Measurements from ENCODE around the gene DRD4. TPM values are rescaled to one million over a fixed set of nuclear protein-coding genes. Genes with fewer than 3 reads are reported as not detected.

Gene DRD4
- total and polyA plus RNA-seq, 9 of the 15 experiments (the other 6 are each of a cell fraction or from before 2014, with no cell fraction given) = 0.04 to 0.95 (median 0.21) TPM; not detected in 5

GRCh38 chr11:613369-613968, 23.6 kb upstream of the DRD4 start (continued):
- TF ChIP-seq POLR2G (IDR thresholded peaks at IDR 0.05; ENCODE audit: low read depth, low read length) = peak; percentile 48
- TF ChIP-seq ZNF778 (CRISPR knock-in tag; IDR thresholded peaks at IDR 0.05) = no peak

- Histone ChIP-seq H3K27ac (ENCODE audit: extremely low read depth, low read depth, low read length) (peak overlapping the region; percentile 30; the same call in 1 of the 3 replicates), H3K9ac (ENCODE audit: insufficient read depth in 1 of 2, low read depth in 2 of 2, low read length in 2 of 2) (peak overlapping the region in 1 of 2 experiments; percentile 35; a peak in 1 of 4 replicates), H3K9me1 (ENCODE audit: control insufficient read depth, insufficient read depth, low read length) (peaks cover 6% of the 10 kb centered on the region), H3K4me2 (ENCODE audit: insufficient read depth, low read length) (no peak overlapping the region), H4K20me1 (replicated peaks; ENCODE audit: control insufficient read depth, insufficient read depth, low read length) (peaks cover 13% of the 10 kb centered on the region), H3K4me1 (replicated peaks in 1 of 2; ENCODE audit: control insufficient read depth in 2 of 2, insufficient read depth in 2 of 2, low read length in 2 of 2) (peaks cover 8 to 82% of the 10 kb centered on the region in 2 experiments), H3K4me3 (no peak overlapping the region), H3K36me3 (ENCODE audit: control insufficient read depth, insufficient read depth, low read length) (peaks cover 83% of the 10 kb centered on the region; the same call in 2 of the 3 replicates), H3K79me2 (ENCODE audit: control insufficient read depth, insufficient read depth, low read length) (peaks cover 9% of the 10 kb centered on the region; the same call in 1 of the 3 replicates), H2AFZ (ENCODE audit: low read depth, low read length) (no peak overlapping the region), H3K27me3 (ENCODE audit: control insufficient read depth in 2 of 2, insufficient read depth in 2 of 2, low read length in 2 of 2) (no peaks in the 10 kb centered on the region), H3K9me3 (replicated peaks; ENCODE audit: control insufficient read depth, insufficient read depth, low read depth, low read length) (no peaks in the 10 kb centered on the region)
- CTCF ChIA-PET (ENCODE audit: low intra/inter-chr PET ratio) = no interaction called here
- DNase-seq (ENCODE audit: extremely low read depth in 1 of 4, low spot score in 3 of 4) = no peak
- intact Hi-C loops (cut with micrococcal nuclease) = loop anchor here (10.0 kb wide), 1 partner anchor 59 kb away; no protein-coding TSS in a partner anchor
- BruUV-seq (replicated peaks) = no TSS peak
- POLR2A ChIA-PET = interaction anchor here (0.6 to 1.6 kb wide), 4 partner anchors 9 to 135 kb away, joined by 3 to 5 read pairs (median 3); no protein-coding TSS in a partner anchor
- TF ChIP-seq ZNF644 (tag; IDR thresholded peaks at IDR 0.05; ENCODE audit: low read depth) (no peak), POLR2AphosphoS5 (IDR thresholded peaks at IDR 0.05; ENCODE audit: control insufficient read depth, insufficient read depth, low read depth, low read length) (0 out of 2 replicates have a peak, but pooled peaks have one; percentile 9), POLR2G (IDR thresholded peaks at IDR 0.05; ENCODE audit: low read depth, low read length) (peak; percentile 73), SUPT5H (IDR thresholded peaks at IDR 0.05) (peak; percentile 16; the same call in 1 of the 2 replicates)
- in situ Hi-C loops (cut with MboI) = no loop called here
- no peak for FAIRE-seq
- 75% methylated on average over 9 of the region's 14 CpGs for WGBS (ENCODE audit: insufficient coverage, low coverage, missing lambda C conversion rate)
- no peak for ATAC-seq
These were observed 22.9 kb upstream of the DRD4 start for GRCh38 chr11:614021-614622.
